Osteocyte (in vitro differentiated cells): ENCODE data around the gene TADA2B. TPM values are rescaled to one million over a fixed set of nuclear protein-coding genes. Genes with fewer than 3 reads are reported as not detected.

Experiments
- DNase-seq: peaks from one replicate; pipeline ENCODE4 v3.0.0; 2021; ENCODE audit warnings: mixed read lengths; ENCODE audit not compliant: unreplicated experiment; ENCODE audit errors: extremely low spot score
- H3K27ac Mint-ChIP-seq: one replicate; pipeline ENCODE4 v1.8.0; 2021; ENCODE audit warnings: mild to moderate bottlenecking, mixed read lengths; ENCODE audit not compliant: unreplicated experiment
- H3K27me3 Mint-ChIP-seq: one replicate; pipeline ENCODE4 v1.8.0; 2021; ENCODE audit warnings: mixed read lengths; ENCODE audit not compliant: unreplicated experiment
- H3K36me3 Mint-ChIP-seq: one replicate; pipeline ENCODE4 v1.8.0; 2021; ENCODE audit warnings: mixed read lengths; ENCODE audit not compliant: unreplicated experiment
- H3K4me1 Mint-ChIP-seq: one replicate; pipeline ENCODE4 v1.8.0; 2021; ENCODE audit warnings: mixed read lengths; ENCODE audit not compliant: unreplicated experiment
- H3K4me3 Mint-ChIP-seq: one replicate; pipeline ENCODE4 v1.8.0; 2021; ENCODE audit warnings: mild to moderate bottlenecking, moderate library complexity, mixed read lengths; ENCODE audit not compliant: unreplicated experiment
- H3K9me3 Mint-ChIP-seq: one replicate; pipeline ENCODE4 v1.8.0; 2021; ENCODE audit warnings: mixed read lengths; ENCODE audit not compliant: unreplicated experiment
- long read RNA-seq: library from polyadenylated mRNA; unstranded; transcript quantifications from one replicate; pipeline ENCODE4 v2.0.0, GENCODE V29; 2021
- total RNA-seq: library from RNA; stranded (reverse); gene quantifications from 2 replicates; pipeline ENCODE4 v1.2.1, GENCODE V29; 2021
- TF ChIP-seq, protein P1 (sequence below): fragments of 200-600 bp; sonication (generic); IDR thresholded peaks from 2 replicates; pipeline ENCODE4 v1.5.0; 2021; ENCODE audit warnings: antibody characterized with exemption, mild to moderate bottlenecking, moderate library complexity

TADA2B gene, protein sequence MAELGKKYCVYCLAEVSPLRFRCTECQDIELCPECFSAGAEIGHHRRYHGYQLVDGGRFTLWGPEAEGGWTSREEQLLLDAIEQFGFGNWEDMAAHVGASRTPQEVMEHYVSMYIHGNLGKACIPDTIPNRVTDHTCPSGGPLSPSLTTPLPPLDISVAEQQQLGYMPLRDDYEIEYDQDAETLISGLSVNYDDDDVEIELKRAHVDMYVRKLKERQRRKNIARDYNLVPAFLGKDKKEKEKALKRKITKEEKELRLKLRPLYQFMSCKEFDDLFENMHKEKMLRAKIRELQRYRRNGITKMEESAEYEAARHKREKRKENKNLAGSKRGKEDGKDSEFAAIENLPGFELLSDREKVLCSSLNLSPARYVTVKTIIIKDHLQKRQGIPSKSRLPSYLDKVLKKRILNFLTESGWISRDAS
- 16.5 and 21.4 TPM in 2 replicates for total RNA-seq
- long read RNA-seq, transcript TADA2B-205 (1 exons, 3,818 nt): major isoform, 8 of 8 reads
- long read RNA-seq, partial matches to known transcripts: 0 of 8 reads
- long read RNA-seq, other reads (novel, unspliced or antisense): 0 of 8 reads

DNA sequence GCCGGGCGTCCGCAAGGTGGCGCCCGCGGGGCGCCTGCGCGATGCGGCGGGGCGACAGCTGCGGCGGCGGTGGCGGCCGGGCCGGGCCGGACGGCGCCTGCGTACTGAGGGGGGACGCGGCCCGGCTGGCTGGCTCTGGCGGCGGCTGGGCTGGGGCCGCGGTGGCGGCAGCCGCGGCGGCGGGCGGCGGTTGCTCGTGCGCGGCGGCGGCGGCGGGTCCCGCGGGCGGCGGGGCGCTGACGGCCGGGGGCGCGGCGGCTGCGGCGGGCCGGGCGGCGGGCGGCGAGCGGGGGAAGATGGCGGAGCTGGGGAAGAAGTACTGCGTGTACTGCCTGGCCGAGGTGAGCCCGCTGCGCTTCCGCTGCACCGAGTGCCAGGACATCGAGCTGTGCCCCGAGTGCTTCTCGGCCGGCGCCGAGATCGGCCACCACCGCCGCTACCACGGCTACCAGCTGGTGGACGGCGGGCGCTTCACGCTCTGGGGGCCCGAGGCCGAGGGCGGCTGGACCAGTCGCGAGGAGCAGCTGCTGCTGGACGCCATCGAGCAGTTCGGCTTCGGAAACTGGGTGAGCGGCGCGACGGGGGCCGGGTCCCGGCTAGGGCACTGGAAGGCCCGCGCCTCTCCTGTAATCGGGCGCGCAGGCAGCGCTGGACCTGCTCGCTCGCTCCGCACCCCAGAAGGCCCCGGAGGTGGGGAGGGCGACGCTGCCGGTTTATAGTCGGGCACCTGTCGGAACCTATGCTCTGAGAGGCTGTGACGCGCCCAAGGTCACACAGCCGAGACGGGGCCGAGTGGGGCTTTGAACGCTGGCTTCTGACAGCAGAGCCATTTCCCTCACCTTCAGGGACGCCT, at the start of gene TADA2B:
Gene TADA2B, plus strand, starts transcription at position 89 of the 853 bp plus-strand sequence. Its CDS starts 208 bp downstream, at position 297.
- peak; percentile 88 for DNase-seq
- Mint-ChIP-seq H3K36me3 (peaks cover 3% of the 10 kb centered on the region), H3K4me1 (peaks cover 41% of the 10 kb centered on the region), H3K27ac (peak within 1 kb of the TSS; percentile 90), H3K27me3 (no peaks in the 10 kb centered on the region), H3K9me3 (no peaks in the 10 kb centered on the region), H3K4me3 (peak within 1 kb of the TSS; percentile 90)
- TF ChIP-seq, protein P1, sequence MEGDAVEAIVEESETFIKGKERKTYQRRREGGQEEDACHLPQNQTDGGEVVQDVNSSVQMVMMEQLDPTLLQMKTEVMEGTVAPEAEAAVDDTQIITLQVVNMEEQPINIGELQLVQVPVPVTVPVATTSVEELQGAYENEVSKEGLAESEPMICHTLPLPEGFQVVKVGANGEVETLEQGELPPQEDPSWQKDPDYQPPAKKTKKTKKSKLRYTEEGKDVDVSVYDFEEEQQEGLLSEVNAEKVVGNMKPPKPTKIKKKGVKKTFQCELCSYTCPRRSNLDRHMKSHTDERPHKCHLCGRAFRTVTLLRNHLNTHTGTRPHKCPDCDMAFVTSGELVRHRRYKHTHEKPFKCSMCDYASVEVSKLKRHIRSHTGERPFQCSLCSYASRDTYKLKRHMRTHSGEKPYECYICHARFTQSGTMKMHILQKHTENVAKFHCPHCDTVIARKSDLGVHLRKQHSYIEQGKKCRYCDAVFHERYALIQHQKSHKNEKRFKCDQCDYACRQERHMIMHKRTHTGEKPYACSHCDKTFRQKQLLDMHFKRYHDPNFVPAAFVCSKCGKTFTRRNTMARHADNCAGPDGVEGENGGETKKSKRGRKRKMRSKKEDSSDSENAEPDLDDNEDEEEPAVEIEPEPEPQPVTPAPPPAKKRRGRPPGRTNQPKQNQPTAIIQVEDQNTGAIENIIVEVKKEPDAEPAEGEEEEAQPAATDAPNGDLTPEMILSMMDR: no peak

DNA sequence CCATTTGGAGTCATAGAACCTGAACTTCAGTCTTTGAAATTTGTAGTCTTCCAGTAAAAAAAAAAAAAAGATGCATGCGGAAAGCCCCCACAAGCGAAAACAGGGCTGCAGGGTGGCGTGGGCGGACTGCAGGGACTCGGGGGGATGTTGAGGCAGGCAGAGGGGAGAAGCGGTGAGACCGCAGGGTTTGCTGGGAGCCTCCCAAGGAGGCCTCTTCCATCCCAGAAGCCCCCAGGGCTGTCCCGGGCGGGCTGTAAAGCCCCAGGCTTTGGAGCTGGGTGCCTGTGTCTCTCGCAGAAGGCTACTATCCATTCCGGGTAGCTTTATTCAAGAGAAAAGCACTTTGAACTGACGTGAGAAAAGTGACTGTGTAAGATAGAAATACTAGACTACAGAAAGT, 46.7 kb upstream of the TADA2B start:
- DNase-seq: peak; percentile 73
- Mint-ChIP-seq H3K9me3 (no peaks in the 10 kb centered on the region), H3K4me3 (no peak overlapping the region), H3K27ac (no peak overlapping the region), H3K27me3 (no peaks in the 10 kb centered on the region), H3K36me3 (peaks cover 34% of the 10 kb centered on the region), H3K4me1 (peaks cover 11% of the 10 kb centered on the region)
- TF ChIP-seq, protein P1: no peak

DNA sequence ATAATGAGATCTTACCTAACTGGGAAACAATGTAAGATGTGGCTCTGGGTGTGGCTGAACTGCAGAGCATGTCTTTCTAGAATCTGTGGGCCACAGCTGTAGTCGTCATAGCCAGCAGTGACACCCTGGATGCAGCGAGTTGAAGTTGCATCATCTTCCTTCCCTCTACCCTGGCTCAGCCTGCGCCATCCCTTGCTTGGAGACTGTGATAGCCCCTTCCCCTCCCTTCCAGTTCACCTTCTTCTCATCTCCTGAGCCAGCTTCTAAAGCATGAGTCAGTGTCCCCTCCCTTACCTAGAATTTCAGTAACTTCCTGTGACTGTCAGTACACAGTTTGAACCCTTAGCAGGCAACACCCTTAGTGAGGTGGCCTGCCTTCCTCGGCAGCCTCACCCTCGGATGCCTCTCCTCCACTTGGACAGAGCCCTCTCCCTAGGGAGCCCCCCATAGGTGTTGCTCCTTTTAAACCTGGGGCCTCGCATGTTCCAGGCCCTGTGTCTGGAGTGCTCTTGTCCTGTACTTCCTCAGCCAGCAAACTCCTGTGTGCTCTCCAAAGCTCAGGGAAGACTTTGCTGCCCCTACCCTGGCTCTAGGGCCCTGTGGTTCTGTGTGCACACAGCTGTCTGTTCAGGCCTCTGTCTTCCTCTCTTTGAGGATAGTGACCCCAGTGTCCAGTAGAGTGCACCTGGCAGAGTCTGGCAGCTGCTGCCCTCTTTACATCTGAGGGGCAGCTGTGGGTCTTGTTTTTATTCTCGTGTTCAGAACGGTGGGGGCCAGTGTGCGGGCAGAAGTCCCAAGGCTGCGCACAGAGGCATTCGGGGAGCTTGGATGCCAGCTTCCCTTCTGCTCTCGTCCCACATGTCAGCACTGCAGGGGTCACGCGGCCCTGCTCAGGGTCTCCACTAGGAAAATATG, 43.7 kb upstream of the TADA2B start:
- H3K27ac Mint-ChIP-seq: no peak overlapping the region
- TF ChIP-seq, protein P1: no peak
- H3K4me1 Mint-ChIP-seq: no peaks in the 10 kb centered on the region
- H3K36me3 Mint-ChIP-seq: peaks cover 47% of the 10 kb centered on the region
- no peaks in the 10 kb centered on the region for H3K9me3 Mint-ChIP-seq
- peak; percentile 57 for DNase-seq
- no peaks in the 10 kb centered on the region for H3K27me3 Mint-ChIP-seq
- H3K4me3 Mint-ChIP-seq: no peak overlapping the region

DNA sequence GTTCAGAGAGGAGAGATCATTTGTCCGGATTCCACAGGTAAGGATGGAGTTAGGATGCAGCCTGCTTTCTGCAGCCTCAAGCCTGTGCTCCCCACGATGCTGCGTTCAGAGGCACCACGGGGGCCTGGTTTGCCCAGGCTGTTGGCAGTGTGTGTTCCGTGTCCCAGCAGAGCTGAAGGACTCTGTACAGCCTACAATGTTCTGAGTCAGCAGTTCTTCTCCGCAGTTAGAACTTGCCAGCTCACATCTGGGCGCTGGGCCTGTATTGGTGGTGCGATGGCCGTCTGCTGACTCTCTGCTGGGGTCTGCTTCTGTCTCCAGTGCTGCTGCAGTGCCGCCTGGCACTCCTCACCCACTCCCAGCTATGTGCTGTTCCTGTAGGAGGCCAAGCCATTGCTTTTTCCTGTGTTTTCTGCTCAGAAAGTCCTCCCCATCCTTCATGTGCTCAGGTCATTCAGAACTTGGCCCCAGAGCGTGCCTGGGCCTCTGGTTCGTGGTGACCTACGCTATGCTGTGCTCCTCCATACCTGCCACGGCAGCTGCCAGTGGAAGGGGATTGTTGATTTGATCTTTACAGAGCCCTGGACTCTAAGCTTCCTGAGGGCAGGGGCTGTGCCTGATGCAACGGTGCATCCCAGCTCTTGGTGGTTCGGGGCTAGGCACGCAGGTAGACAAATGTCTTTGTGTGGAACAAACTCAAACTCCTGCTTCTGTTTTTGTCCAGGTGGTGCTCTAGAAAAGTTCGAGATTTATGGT, 42.6 kb upstream of the TADA2B start:
- TF ChIP-seq, protein P1: no peak
- peaks cover 47% of the 10 kb centered on the region for H3K36me3 Mint-ChIP-seq
- H3K27me3 Mint-ChIP-seq: no peaks in the 10 kb centered on the region
- no peak overlapping the region for H3K4me3 Mint-ChIP-seq
- peak; percentile 73 for DNase-seq
- no peaks in the 10 kb centered on the region for H3K4me1 Mint-ChIP-seq
- H3K27ac Mint-ChIP-seq: no peak overlapping the region
- no peaks in the 10 kb centered on the region for H3K9me3 Mint-ChIP-seq
